Activated T-helper 17 cell treated with anti-CD3 and anti-CD28 coated beads, Interleukin-2, amount 50 U/mL, for 72 hours (primary cell): Measurements from ENCODE around the gene TLL2. TPM values are rescaled to one million over a fixed set of nuclear protein-coding genes. Genes with fewer than 3 reads are reported as not detected.

ENCODE experiments used
- ATAC-seq: fragments of 150-1000 bp; cut with Tn5 transposase; replicated peaks from 2 replicates; pipeline ENCODE4 v1.10.0; 2021; ENCODE audit warnings: mild to moderate bottlenecking, moderate library complexity
- H3K27ac Mint-ChIP-seq: one replicate; pipeline ENCODE4 v1.8.0; 2022; ENCODE audit warnings: mixed read lengths
- H3K27me3 Mint-ChIP-seq: one replicate; pipeline ENCODE4 v1.8.0; 2022; ENCODE audit warnings: mixed read lengths
- H3K36me3 Mint-ChIP-seq: one replicate; pipeline ENCODE4 v1.8.0; 2022; ENCODE audit warnings: low read depth, mild to moderate bottlenecking, mixed read lengths
- H3K4me1 Mint-ChIP-seq: one replicate; pipeline ENCODE4 v1.8.0; 2022; ENCODE audit warnings: mixed read lengths
- H3K4me3 Mint-ChIP-seq: one replicate; pipeline ENCODE4 v1.8.0; 2022; ENCODE audit warnings: mild to moderate bottlenecking, mixed read lengths
- H3K9me3 Mint-ChIP-seq: one replicate; pipeline ENCODE4 v1.8.0; 2022; ENCODE audit warnings: mixed read lengths
- total RNA-seq, 2 donors: library from RNA; stranded (reverse); gene quantifications; one replicate each; pipeline ENCODE4 v1.2.3, GENCODE V29; 2022

The TLL2 gene
- total RNA-seq, 2 donors from 2014 or later: not detected

DNA sequence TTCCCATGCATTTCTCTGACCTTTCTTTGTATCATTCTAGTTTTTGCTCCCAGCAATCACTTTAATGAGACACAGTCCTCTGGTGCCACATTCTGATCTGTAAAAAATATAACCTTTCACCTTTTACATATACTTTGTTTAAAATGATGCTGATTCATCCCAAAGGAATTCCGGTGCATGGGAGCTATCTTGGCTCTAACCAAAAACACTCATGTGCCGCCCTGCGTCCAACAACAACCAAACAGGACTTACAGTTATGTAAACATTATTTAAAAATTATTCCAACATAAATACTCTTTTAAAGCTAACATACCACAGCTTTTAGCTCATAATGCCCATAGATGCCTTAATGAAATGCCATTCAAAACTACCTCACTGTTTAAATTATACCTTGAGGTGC is 147.2 kb downstream of the TLL2 start:
- Mint-ChIP-seq H3K36me3 (no peaks in the 10 kb centered on the region), H3K27ac (no peak overlapping the region), H3K27me3 (no peaks in the 10 kb centered on the region), H3K4me1 (no peaks in the 10 kb centered on the region), H3K9me3 (no peaks in the 10 kb centered on the region), H3K4me3 (no peak overlapping the region)
- ATAC-seq: no peak

GRCh38 chr10:96365571-96365970 is 148.2 kb downstream of the TLL2 start:
- no peak for ATAC-seq
- Mint-ChIP-seq H3K36me3 (no peaks in the 10 kb centered on the region), H3K27ac (no peak overlapping the region), H3K9me3 (no peaks in the 10 kb centered on the region), H3K27me3 (no peaks in the 10 kb centered on the region), H3K4me3 (no peak overlapping the region), H3K4me1 (no peaks in the 10 kb centered on the region)

DNA sequence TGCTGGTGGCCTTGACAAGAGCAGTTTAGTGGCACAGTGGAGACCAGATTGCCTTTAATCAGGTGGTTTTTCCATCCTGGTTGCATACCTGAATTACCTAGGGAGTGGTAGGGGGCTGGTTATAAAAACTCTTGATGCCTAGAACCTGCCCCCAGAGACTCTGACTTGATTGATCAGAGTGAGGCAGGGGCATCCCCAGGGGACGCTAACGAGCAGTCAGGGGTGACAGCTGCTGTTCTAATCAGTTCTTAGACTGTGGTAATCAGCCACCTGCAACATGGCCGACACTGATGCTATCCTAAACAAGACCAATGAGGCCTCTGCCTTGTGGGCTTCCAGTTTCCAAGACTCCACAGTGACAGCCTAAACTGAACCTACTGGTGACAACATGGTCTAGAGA is 153.0 kb downstream of the TLL2 start:
- Mint-ChIP-seq H3K36me3 (no peaks in the 10 kb centered on the region), H3K9me3 (no peaks in the 10 kb centered on the region), H3K4me3 (no peak overlapping the region), H3K27ac (no peak overlapping the region), H3K4me1 (no peaks in the 10 kb centered on the region), H3K27me3 (peaks cover 28% of the 10 kb centered on the region)
- no peak for ATAC-seq

- no peak for ATAC-seq
- Mint-ChIP-seq H3K27me3 (peaks cover 28% of the 10 kb centered on the region), H3K36me3 (no peaks in the 10 kb centered on the region), H3K9me3 (no peaks in the 10 kb centered on the region), H3K4me1 (no peaks in the 10 kb centered on the region), H3K27ac (no peak overlapping the region), H3K4me3 (no peak overlapping the region)
These were observed 153.4 kb downstream of the TLL2 start for GRCh38 chr10:96360331-96360730.

DNA sequence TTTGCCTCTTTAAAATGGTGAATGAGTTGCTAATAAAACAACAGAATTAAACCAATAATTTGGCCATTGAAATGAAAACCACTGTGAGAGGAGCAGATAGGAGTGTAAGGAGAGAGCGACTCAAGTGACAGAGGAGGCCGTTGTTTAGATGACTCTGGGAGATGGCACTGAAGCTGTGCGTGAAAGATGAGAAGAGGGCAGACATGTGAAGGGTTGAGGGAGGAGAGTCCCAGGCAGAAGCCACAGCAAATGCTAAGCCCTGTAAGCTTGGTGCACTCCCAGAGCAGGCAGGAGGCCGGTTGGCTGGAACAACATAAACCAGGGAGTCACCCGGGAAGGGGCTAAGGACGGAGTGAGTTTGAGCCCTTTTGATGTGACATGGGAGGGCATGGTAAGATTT is 154.1 kb downstream of the TLL2 start:
- Mint-ChIP-seq H3K9me3 (no peaks in the 10 kb centered on the region), H3K27ac (no peak overlapping the region), H3K4me3 (no peak overlapping the region), H3K36me3 (no peaks in the 10 kb centered on the region), H3K4me1 (no peaks in the 10 kb centered on the region), H3K27me3 (peaks cover 28% of the 10 kb centered on the region)
- ATAC-seq: no peak

GRCh38 chr10:96358851-96359540 is 154.7 kb downstream of the TLL2 start, which contains the start of gene OPALIN:
OPALIN (minus strand) TSS chr10:96359002; CDS start chr10:96358896, 106 bp downstream.
- Mint-ChIP-seq H3K4me1 (no peaks in the 10 kb centered on the region), H3K27ac (no peak within 1 kb of the TSS), H3K36me3 (no peaks in the 10 kb centered on the region), H3K4me3 (no peak within 1 kb of the TSS), H3K27me3 (peaks cover 28% of the 10 kb centered on the region), H3K9me3 (no peaks in the 10 kb centered on the region)
- no peak for ATAC-seq

GRCh38 chr10:96357038-96357620 is 156.6 kb downstream of the TLL2 start:
- H3K27me3 Mint-ChIP-seq: peaks cover 33% of the 10 kb centered on the region

DNA sequence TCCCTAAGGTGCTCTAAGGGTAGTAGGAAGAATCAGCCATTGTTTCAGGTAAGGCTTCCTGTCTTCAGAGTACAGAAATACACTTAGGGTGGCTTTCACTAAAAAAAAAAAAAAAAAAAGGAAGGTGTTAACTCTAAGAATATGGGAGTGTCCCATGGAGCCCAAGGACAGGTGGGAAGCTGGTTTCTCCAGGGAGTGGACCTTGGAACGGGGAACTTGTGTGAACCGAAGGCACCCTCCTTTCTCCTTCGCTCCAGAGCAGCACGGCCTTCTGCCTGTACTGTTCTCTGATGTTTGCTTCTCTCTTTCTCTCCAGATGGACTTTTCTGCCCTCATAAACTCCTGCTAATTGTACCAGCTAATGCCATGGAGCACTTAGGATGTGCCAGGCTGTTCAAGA is 161.1 kb downstream of the TLL2 start:
- Mint-ChIP-seq H3K36me3 (no peaks in the 10 kb centered on the region), H3K27me3 (peaks cover 25% of the 10 kb centered on the region), H3K9me3 (no peaks in the 10 kb centered on the region), H3K4me1 (no peaks in the 10 kb centered on the region), H3K27ac (no peak overlapping the region), H3K4me3 (no peak overlapping the region)
- no peak for ATAC-seq

More at GRCh38 chr10:96357038-96357620, 156.6 kb downstream of the TLL2 start:
- Mint-ChIP-seq H3K4me1 (no peaks in the 10 kb centered on the region), H3K36me3 (no peaks in the 10 kb centered on the region), H3K9me3 (no peaks in the 10 kb centered on the region), H3K27ac (no peak overlapping the region), H3K4me3 (no peak overlapping the region)
- no peak for ATAC-seq

GRCh38 chr10:96352027-96352426 is 161.7 kb downstream of the TLL2 start:
- H3K9me3 Mint-ChIP-seq: no peaks in the 10 kb centered on the region
- H3K27me3 Mint-ChIP-seq: peaks cover 22% of the 10 kb centered on the region
- H3K4me3 Mint-ChIP-seq: no peak overlapping the region
- no peak overlapping the region for H3K27ac Mint-ChIP-seq
- no peaks in the 10 kb centered on the region for H3K36me3 Mint-ChIP-seq
- no peak for ATAC-seq
- H3K4me1 Mint-ChIP-seq: no peaks in the 10 kb centered on the region

GRCh38 chr10:96346295-96346694 is 167.4 kb downstream of the TLL2 start:
- H3K27me3 Mint-ChIP-seq: peaks cover 24% of the 10 kb centered on the region
- no peak overlapping the region for H3K27ac Mint-ChIP-seq
- H3K9me3 Mint-ChIP-seq: peaks cover 7% of the 10 kb centered on the region
- no peaks in the 10 kb centered on the region for H3K36me3 Mint-ChIP-seq
- H3K4me1 Mint-ChIP-seq: peaks cover 3% of the 10 kb centered on the region
- no peak for ATAC-seq
- H3K4me3 Mint-ChIP-seq: no peak overlapping the region

GRCh38 chr10:96345222-96345621 is 168.5 kb downstream of the TLL2 start:
- no peak for ATAC-seq
- no peak overlapping the region for H3K27ac Mint-ChIP-seq
- H3K4me1 Mint-ChIP-seq: peaks cover 4% of the 10 kb centered on the region
- H3K4me3 Mint-ChIP-seq: no peak overlapping the region
- peaks cover 24% of the 10 kb centered on the region for H3K27me3 Mint-ChIP-seq
- no peaks in the 10 kb centered on the region for H3K36me3 Mint-ChIP-seq
- H3K9me3 Mint-ChIP-seq: peaks cover 7% of the 10 kb centered on the region

DNA sequence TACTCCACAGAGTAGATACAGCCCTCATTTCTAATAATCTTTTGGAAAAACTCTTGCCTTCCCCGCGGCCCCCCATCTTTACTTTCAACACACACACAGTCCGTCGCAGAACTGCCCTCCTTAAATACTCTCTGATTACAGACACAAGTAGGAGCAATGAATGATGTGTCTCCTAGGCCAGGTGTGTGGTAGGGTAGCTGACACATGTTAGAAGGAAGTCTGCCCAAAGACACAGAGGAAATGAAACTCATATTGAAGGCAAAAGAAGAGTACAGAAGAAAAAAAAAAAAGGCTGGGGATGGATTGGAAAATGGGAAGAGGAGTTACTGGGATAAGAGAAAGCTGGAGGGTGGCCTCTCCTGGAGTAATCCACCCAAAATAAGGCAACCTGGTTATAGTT is 169.5 kb downstream of the TLL2 start:
- ATAC-seq: no peak
- H3K36me3 Mint-ChIP-seq: no peaks in the 10 kb centered on the region
- H3K4me3 Mint-ChIP-seq: no peak overlapping the region
- no peak overlapping the region for H3K27ac Mint-ChIP-seq
- H3K27me3 Mint-ChIP-seq: peaks cover 17% of the 10 kb centered on the region
- peaks cover 7% of the 10 kb centered on the region for H3K9me3 Mint-ChIP-seq
- peaks cover 4% of the 10 kb centered on the region for H3K4me1 Mint-ChIP-seq

GRCh38 chr10:96342402-96342801 is 171.3 kb downstream of the TLL2 start:
- no peak overlapping the region for H3K27ac Mint-ChIP-seq
- H3K9me3 Mint-ChIP-seq: peaks cover 7% of the 10 kb centered on the region
- H3K4me3 Mint-ChIP-seq: no peak overlapping the region
- ATAC-seq: no peak
- peaks cover 17% of the 10 kb centered on the region for H3K27me3 Mint-ChIP-seq
- peaks cover 4% of the 10 kb centered on the region for H3K4me1 Mint-ChIP-seq
- H3K36me3 Mint-ChIP-seq: no peaks in the 10 kb centered on the region

DNA sequence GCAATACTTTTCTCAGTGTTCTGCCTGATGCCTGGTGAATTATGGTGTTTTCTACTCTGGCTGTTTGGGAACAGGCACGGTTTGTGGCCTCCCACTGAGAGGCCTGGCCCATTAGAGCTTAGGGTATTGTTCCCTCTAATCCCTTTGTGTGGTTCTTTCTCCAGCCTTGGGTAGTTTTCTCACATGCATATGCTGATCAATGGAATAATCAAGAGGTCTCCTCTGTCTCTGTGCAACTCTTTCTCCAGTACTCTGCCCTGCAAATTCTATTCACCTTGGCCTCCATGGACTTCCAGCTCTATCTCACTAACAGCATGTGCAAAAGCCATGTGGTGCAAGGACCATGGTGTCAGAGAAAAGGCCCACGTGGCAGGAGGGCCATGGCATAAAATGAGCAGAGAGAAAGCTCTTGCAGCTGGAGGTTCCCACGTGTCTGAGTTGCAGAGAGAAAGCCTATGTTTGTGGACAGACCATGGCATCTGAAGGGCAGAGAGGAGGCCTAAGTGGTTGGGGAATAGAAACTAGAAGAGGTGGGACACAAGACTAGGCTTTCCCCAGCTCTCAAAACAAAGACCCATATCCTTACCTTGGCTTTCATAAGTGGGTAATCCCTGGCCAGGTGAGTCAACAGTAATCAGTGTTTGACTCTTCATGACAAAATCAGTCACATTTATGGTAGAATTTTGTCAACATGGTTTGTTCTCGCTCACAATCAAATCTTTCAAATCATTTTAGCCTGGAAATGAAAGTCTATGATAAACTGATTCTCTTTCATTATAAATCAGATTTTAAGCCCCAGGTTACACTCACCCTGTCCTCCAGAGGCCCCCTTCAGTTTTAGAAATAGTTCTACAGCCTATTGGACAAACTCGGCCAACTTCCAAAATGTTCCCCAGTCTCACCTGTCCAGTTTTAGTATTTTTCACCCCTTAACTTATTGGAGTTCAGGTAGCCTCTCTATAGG is 172.2 kb downstream of the TLL2 start:
- peak; percentile 91 for ATAC-seq
- no peak overlapping the region for H3K27ac Mint-ChIP-seq
- H3K36me3 Mint-ChIP-seq: no peaks in the 10 kb centered on the region
- H3K4me3 Mint-ChIP-seq: no peak overlapping the region
- peaks cover 17% of the 10 kb centered on the region for H3K27me3 Mint-ChIP-seq
- H3K4me1 Mint-ChIP-seq: peaks cover 4% of the 10 kb centered on the region
- peaks cover 7% of the 10 kb centered on the region for H3K9me3 Mint-ChIP-seq
